Prostate gland (tissue), 2 donors: Measurements from ENCODE around the gene C20orf202. TPM values are rescaled to one million over a fixed set of nuclear protein-coding genes. Genes with fewer than 3 reads are reported as not detected.

Experiments
- DNase-seq: peaks from one replicate; pipeline ENCODE4 v3.0.0-alpha.2; 2019; ENCODE audit warnings: low spot score
- H3K27ac ChIP-seq, 2 donors: fragments of 200-600 bp; sonication (generic); 2 replicates each; pipeline ENCODE4 v1.5.1; 2017 to 2019
- H3K27me3 ChIP-seq: fragments of 200-600 bp; sonication (generic); replicated peaks from 2 replicates; pipeline ENCODE4 v1.5.1; 2019; ENCODE audit not compliant: insufficient read depth
- H3K36me3 ChIP-seq, 2 donors: fragments of 200-600 bp; sonication (generic); 1 replicate in 1 of 2; 2 replicates in 1 of 2; pipeline versions ENCODE4 v1.5.1 to v1.8.1; 2017 to 2019
- H3K4me1 ChIP-seq: fragments of 200-600 bp; sonication (generic); replicated peaks from 2 replicates; pipeline ENCODE4 v1.5.1; 2019
- H3K4me3 ChIP-seq, 2 donors: fragments of 200-600 bp; sonication (generic); 2 replicates each; pipeline ENCODE4 v1.5.1; 2017 to 2019
- H3K9me3 ChIP-seq: fragments of 200-600 bp; sonication (generic); 2 replicates; pipeline ENCODE4 v1.5.1; 2017
- CTCF ChIP-seq, 4 experiments: fragments of 200-600 bp in 2 of 4; fragments of 450-650 bp in 2 of 4; sonication (generic) in 2 of 4; IDR thresholded peaks; 1 replicate in 3 of 4; 2 replicates in 1 of 4; pipeline ENCODE4 v1.5.1; 2016 to 2019; ENCODE audit warnings: antibody characterized with exemption in 4 of 4, mild to moderate bottlenecking in 2 of 4, moderate library complexity in 2 of 4
- POLR2A ChIP-seq: fragments of 450-650 bp; IDR thresholded peaks from one replicate; pipeline ENCODE4 v1.6.1; 2016; ENCODE audit warnings: antibody characterized with exemption, mild to moderate bottlenecking
- POLR2AphosphoS5 ChIP-seq: sonication (generic); formaldehyde crosslinking; IDR thresholded peaks from one replicate; pipeline ENCODE4 v1.6.1; 2017; ENCODE audit warnings: antibody characterized with exemption
- WGBS: methylation state at CpG from one replicate; pipeline ENCODE4 v1.1.5; 2018; 5-methylcytosine and 5-hydroxymethylcytosine counted together
- intact Hi-C: fragments of 100-400 bp; cut with DNase I; formaldehyde crosslinking; loops from one replicate; pipeline ENCODE4 v1.14.2; 2022
- total RNA-seq, 2 donors: library from RNA; depleted of rRNA; stranded (reverse); fragments of >200 nt; gene quantifications; one replicate each; pipeline ENCODE4 v1.1.0, GENCODE V29; 2016

C20orf202 gene
- total RNA-seq, 2 donors from 2014 or later = not detected

DNA sequence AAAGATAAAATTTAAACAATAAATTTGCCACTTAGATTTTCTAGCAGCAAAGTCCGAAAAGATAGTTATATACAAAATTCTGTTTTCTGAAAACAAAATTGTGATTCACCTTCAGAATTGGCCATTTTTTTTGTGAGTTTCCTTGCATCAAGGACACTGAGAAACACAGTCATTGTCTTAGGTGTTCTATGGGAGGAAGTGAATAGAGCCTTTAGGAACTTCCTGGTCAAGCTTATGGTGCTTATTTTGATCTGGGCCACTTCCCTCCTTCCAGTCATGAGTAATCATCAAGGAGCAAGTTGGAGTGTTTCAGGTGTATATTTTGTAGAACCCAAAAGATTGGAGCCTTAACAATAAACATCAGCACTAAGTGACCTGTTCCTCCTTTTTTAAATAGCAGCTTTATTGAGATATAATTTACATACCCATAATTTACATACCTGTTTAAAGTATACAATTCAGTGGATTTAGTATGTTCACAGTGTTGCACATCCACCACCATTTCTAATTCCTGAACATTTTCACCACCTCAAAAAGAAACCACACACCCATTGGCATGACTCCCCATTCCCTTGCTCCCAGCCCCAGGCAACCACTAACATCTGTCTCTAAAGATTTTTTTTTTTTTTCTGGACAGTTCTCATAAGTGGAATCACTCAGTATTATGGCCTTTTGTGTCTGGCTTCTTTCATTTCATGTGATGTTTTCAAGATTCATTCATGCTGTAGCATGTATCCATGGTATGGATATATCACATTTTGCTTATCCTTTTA lies 36.1 kb upstream of the C20orf202 start:
- Histone ChIP-seq H3K4me3 (no peak overlapping the region), H3K36me3 (peaks cover 15 to 35% of the 10 kb centered on the region in 2 donors), H3K27me3 (no peaks in the 10 kb centered on the region), H3K9me3 (no peaks in the 10 kb centered on the region), H3K4me1 (no peaks in the 10 kb centered on the region), H3K27ac (no peak overlapping the region)
- DNase-seq = no peak
- no peak for TF ChIP-seq CTCF (IDR thresholded peaks at IDR 0.05)
- TF ChIP-seq POLR2AphosphoS5 = no peak
- TF ChIP-seq POLR2A = no peak
- 90% methylated on average over 1 of the region's 1 CpG for WGBS
- intact Hi-C loops = no loop called here

GRCh38 chr20:1169224-1169623 lies 34.0 kb upstream of the C20orf202 start:
- peaks cover 15 to 25% of the 10 kb centered on the region in 2 donors for H3K36me3 ChIP-seq
- WGBS = 95% methylated on average over 5 of the region's 5 CpGs

GRCh38 chr20:1171461-1172093 lies 31.7 kb upstream of the C20orf202 start:
- DNase-seq = no peak
- peaks cover 3 to 7% of the 10 kb centered on the region in 2 donors for H3K36me3 ChIP-seq
- intact Hi-C loops = no loop called here

More at GRCh38 chr20:1169224-1169623, 34.0 kb upstream of the C20orf202 start:
- Histone ChIP-seq H3K9me3 (no peaks in the 10 kb centered on the region), H3K4me3 (no peak overlapping the region), H3K4me1 (no peaks in the 10 kb centered on the region), H3K27ac (no peak overlapping the region), H3K27me3 (no peaks in the 10 kb centered on the region)
- TF ChIP-seq POLR2A = no peak
- TF ChIP-seq CTCF (IDR thresholded peaks at IDR 0.05) = no peak
- TF ChIP-seq POLR2AphosphoS5 = no peak
- no peak for DNase-seq
- intact Hi-C loops = no loop called here

DNA sequence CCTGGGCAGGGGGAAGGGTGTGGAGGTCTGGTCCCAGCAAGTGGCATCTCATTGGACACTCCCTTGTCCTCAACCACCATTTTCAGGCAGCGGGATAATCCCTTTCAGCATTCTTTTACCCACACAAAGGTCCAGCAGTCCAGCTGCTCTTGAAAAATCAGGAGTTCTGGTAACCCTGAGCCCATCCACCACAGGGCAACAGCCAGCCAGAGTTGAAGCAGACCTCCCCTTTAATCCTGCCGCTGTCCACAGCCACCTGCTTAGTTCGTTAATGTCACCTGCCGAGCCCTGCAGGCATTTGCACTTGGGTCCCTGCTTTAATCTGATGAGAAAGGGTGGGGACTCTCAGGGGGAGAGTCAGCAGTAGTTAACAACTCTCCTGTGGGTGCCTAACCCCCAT lies 29.6 kb upstream of the C20orf202 start:
- WGBS = 66% methylated on average over 4 of the region's 4 CpGs
- no peak for DNase-seq
- Histone ChIP-seq H3K36me3 (peaks cover 0 to 3% of the 10 kb centered on the region in 2 donors), H3K9me3 (no peaks in the 10 kb centered on the region), H3K4me1 (no peaks in the 10 kb centered on the region), H3K4me3 (no peak overlapping the region), H3K27me3 (no peaks in the 10 kb centered on the region), H3K27ac (no peak overlapping the region)
- TF ChIP-seq POLR2AphosphoS5 (no peak), CTCF (IDR thresholded peaks at IDR 0.05) (no peak), POLR2A (no peak)
- intact Hi-C loops = no loop called here

More at GRCh38 chr20:1171461-1172093, 31.7 kb upstream of the C20orf202 start:
- no peaks in the 10 kb centered on the region for H3K9me3 ChIP-seq
- no peaks in the 10 kb centered on the region for H3K4me1 ChIP-seq
- H3K4me3 ChIP-seq = no peak overlapping the region
- H3K27me3 ChIP-seq = no peaks in the 10 kb centered on the region
- TF ChIP-seq POLR2A (no peak), CTCF (IDR thresholded peaks at IDR 0.05) (no peak)
- no peak overlapping the region for H3K27ac ChIP-seq
- WGBS = 54% methylated on average over 4 of the region's 4 CpGs
